GM12872 (cell line): ENCODE measurements around the gene COL27A1.

ENCODE experiments used
- CTCF ChIP-seq: IDR thresholded peaks from 3 replicates; pipeline ENCODE4 v1.5.1; 2011; ENCODE audit warnings: low read depth, mild to moderate bottlenecking, low read length, moderate library complexity; ENCODE audit not compliant: insufficient read depth

COL27A1 gene

DNA sequence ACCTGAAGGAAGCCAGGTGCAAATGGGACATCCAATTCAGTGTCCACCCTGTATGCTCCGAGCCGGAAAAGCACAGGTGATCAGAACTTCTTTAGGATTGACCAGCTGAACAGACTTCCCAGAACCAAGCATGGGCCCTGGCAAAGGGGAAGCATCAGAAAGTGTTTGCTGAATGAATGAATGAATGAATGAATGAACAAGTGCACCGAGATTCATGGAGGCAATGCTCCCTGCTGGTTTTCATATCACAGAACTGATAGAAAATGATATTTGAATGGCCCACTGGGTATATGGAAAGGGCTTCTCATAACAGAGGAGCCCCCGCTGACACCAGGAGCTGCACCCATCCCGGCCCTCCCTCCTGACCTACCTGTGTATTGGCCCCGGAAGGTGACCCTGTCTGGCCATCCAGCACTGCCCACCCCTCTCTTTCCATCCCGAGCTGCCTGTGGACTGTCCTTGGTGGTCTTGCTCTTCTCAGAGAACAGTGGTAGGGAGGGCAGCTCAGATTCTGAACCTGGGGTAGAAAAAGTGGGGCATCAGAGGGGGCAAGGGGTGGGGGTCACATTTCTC is 190.2 kb downstream of the COL27A1 start:
- no peak for TF ChIP-seq CTCF

- no peak for TF ChIP-seq CTCF
These were observed 190.8 kb downstream of the COL27A1 start for GRCh38 chr9:114346146-114346545.

GRCh38 chr9:114347675-114348074 is 192.3 kb downstream of the COL27A1 start:
- no peak for TF ChIP-seq CTCF

GRCh38 chr9:114348261-114348905 is 193.0 kb downstream of the COL27A1 start:
- TF ChIP-seq CTCF = no peak

GRCh38 chr9:114348906-114349482 is 193.7 kb downstream of the COL27A1 start:
- no peak for TF ChIP-seq CTCF

DNA sequence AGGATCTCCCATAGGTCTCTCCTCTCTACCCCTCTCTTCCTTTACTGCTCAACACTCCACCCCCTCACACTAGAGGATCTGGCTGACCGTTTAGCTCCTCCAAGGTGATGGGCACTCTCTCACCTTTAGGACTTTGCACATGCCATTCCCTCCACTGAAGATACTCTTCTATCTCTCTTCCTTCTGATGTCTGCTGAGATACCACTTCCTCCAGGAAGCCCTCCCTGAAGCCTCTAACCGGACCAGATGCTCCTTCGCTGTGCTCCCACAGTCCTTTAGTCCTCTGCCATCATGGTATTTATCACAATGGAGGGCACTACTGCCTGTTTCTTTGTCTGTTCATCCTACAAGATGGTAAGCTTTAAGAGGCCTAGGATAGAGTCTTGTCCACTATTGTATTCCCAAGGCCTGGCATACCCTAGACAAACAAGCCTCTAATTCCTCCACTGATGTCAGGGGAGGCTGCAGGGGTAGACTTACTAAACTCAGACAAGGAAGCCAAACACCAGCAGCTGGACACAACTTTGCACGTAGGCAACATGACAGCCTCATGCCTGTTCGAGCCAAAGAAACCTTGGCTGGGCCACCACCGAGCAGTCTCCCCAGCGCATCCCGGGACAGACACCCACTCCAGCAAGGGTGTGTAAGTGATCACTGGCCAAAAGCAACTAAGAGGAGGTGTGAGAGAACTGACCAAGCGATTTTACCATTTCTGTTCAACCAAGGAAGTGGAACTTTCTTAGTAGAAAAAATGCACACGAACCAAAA is 194.6 kb downstream of the COL27A1 start:
- TF ChIP-seq CTCF = no peak
